Uterus (tissue), 2 donors: ENCODE data around the gene ZNF726.
"Not testable (repeated sequence)": the region's sequence is repeated elsewhere in the genome, so short reads cannot be mapped to it uniquely, and the experiment has no call there.

Experiments used
- CTCF ChIP-seq, 4 experiments: fragments of 200-600 bp in 2 of 4; fragments of 450-650 bp in 2 of 4; sonication (generic) in 2 of 4; IDR thresholded peaks; one replicate each; pipeline ENCODE4 v1.5.1; 2016 to 2019; ENCODE audit warnings: antibody characterized with exemption in 4 of 4, mild to moderate bottlenecking in 2 of 4, moderate library complexity in 1 of 4
- POLR2A ChIP-seq, 2 donors: fragments of 450-650 bp; IDR thresholded peaks; one replicate each; pipeline ENCODE4 v1.6.1; 2016; ENCODE audit warnings: antibody characterized with exemption in 2 of 2, mild to moderate bottlenecking in 1 of 2, moderate library complexity in 1 of 2

GRCh38 chr19:23937031-23937430 is 22.3 kb downstream of the ZNF726 start:
- TF ChIP-seq CTCF, POLR2A (IDR thresholded peaks at IDR 0.05): not testable (repeated sequence)
